GM12878 (cell line): Measurements from ENCODE around the gene CRX. TPM values are rescaled to one million over a fixed set of nuclear protein-coding genes. Genes with fewer than 3 reads are reported as not detected.
A peak's percentile ranks its signal among the peaks of the same experiment; 100 is the strongest.

Experiments used
- ATAC-seq: fragments of 200-7000 bp; cut with Tn5 transposase; 3 replicates; pipeline ENCODE4 v1.9.1; 2020; ENCODE audit warnings: mild to moderate bottlenecking, moderate library complexity
- BruUV-seq: library from RNA; stranded (reverse); fragments of 400-500 nt; replicated peaks from 2 replicates; lab custom pipeline; 2021; lab: Mats Ljungman, UMichigan
- CTCF ChIA-PET: fragments of 300-600 bp; sonication (Branson Sonifier 250); formaldehyde crosslinking; extraction: SDS; loops from one replicate; lab custom pipeline; 2021; ENCODE audit warnings: inconsistent platforms; lab: Yijun Ruan, JAX
- POLR2A ChIA-PET: fragments of 350-600 bp; formaldehyde crosslinking; extraction: SDS; loops from one replicate; lab custom pipeline; 2021; ENCODE audit warnings: inconsistent platforms; lab: Charles Lee
- RAD21 ChIA-PET: fragments of 300-600 bp; sonication (Branson Sonifier 250); formaldehyde crosslinking; loops from one replicate; lab custom pipeline; 2023; ENCODE audit warnings: antibody characterized with exemption; ENCODE audit not compliant: unreplicated experiment; lab: Charles Lee
- SMC1A ChIA-PET: fragments of 300-600 bp; sonication (Branson Sonifier 250); formaldehyde crosslinking; loops from one replicate; lab custom pipeline; 2023; ENCODE audit not compliant: unreplicated experiment, uncharacterized antibody; lab: Charles Lee
- DNase-seq: peaks from one replicate; pipeline ENCODE4 v3.0.0-alpha.2; 2011; ENCODE audit warnings: low read depth, low spot score
- FAIRE-seq: peaks from 3 replicates; lab custom pipeline; 2011; peaks lifted over from hg19 to GRCh38; lab: Jason Lieb, UNC
- H2AFZ ChIP-seq: 2 replicates; pipeline ENCODE4 v1.6.0; 2011; ENCODE audit warnings: low read depth, low read length, control low read depth; ENCODE audit not compliant: control insufficient read depth
- H3K27ac ChIP-seq: 2 replicates; pipeline ENCODE4 v1.5.1; 2011; ENCODE audit warnings: control low read depth; ENCODE audit not compliant: control insufficient read depth, insufficient read depth
- H3K27me3 ChIP-seq, 2 experiments: replicated peaks in 1 of 2; 2 replicates each; pipeline versions ENCODE4 v1.6.0 to v1.6.1; 2011; ENCODE audit warnings: low read length in 1 of 2; ENCODE audit not compliant: control insufficient read depth in 2 of 2, insufficient read depth in 2 of 2
- H3K36me3 ChIP-seq, 2 experiments: 2 replicates each; pipeline ENCODE4 v1.5.1; 2011; ENCODE audit warnings: low read length in 1 of 2; ENCODE audit not compliant: control insufficient read depth in 2 of 2, insufficient read depth in 2 of 2
- H3K4me1 ChIP-seq: 2 replicates; pipeline ENCODE4 v1.6.1; 2011; ENCODE audit warnings: mild to moderate bottlenecking, low read length, moderate library complexity, mixed read lengths; ENCODE audit not compliant: control insufficient read depth, insufficient read depth
- H3K4me2 ChIP-seq: 2 replicates; pipeline ENCODE4 v1.6.0; 2011; ENCODE audit warnings: control low read depth; ENCODE audit not compliant: control insufficient read depth, insufficient read depth
- H3K4me3 ChIP-seq: fragments of 200-600 bp; sonication (generic); 2 replicates; pipeline ENCODE4 v1.5.1; 2016
- H3K79me2 ChIP-seq: 2 replicates; pipeline ENCODE4 v1.6.0; 2011; ENCODE audit warnings: low read length; ENCODE audit not compliant: control insufficient read depth, insufficient read depth
- H3K9ac ChIP-seq: 2 replicates; pipeline ENCODE4 v1.8.0; 2011; ENCODE audit warnings: low read length, control low read depth, mixed read lengths; ENCODE audit not compliant: control insufficient read depth, insufficient read depth
- H3K9me3 ChIP-seq: replicated peaks from 3 replicates; pipeline ENCODE4 v1.5.1; 2011; ENCODE audit warnings: mild to moderate bottlenecking, low read length; ENCODE audit not compliant: control insufficient read depth, insufficient read depth
- H4K20me1 ChIP-seq: 2 replicates; pipeline ENCODE4 v1.6.0; 2011; ENCODE audit not compliant: control insufficient read depth, insufficient read depth
- RBBP5 ChIP-seq: fragments of 200-600 bp; sonication (generic); conservative IDR thresholded peaks from 2 replicates; pipeline ENCODE4 v1.6.1; 2016
- SMC3 ChIP-seq: IDR thresholded peaks from 2 replicates; pipeline ENCODE4 v1.6.1; 2011; ENCODE audit warnings: low read length, improper control_type of control experiment, borderline replicate concordance
- ZBTB4 ChIP-seq: fragments of 450-650 bp; formaldehyde crosslinking; IDR thresholded peaks from 2 replicates; pipeline ENCODE4 v1.4.0; 2022; ENCODE audit warnings: mild to moderate bottlenecking, moderate library complexity
- WGBS: methylation state at CpG from one replicate; pipeline ENCODE4 v1.1.6; 2016; ENCODE audit warnings: low lambda C conversion rate; ENCODE audit not compliant: insufficient replicate concordance, insufficient coverage; ENCODE audit errors: missing lambda C conversion rate; 5-methylcytosine and 5-hydroxymethylcytosine counted together
- in situ Hi-C: fragments of 300-500 bp; cut with MboI; formaldehyde crosslinking; loops from 9 replicates; pipeline ENCODE4 v1.14.3; 2018; ENCODE audit warnings: mixed read lengths
- intact Hi-C: fragments of 100-400 bp; cut with micrococcal nuclease; formaldehyde crosslinking; loops from one replicate; pipeline ENCODE4 v1.14.2; 2022; ENCODE audit not compliant: unreplicated experiment
- polyA plus RNA-seq, 11 experiments: library from polyadenylated mRNA; depleted of rRNA in 4 of 11; unstranded in 6 of 11; stranded (reverse) in 5 of 11; fragments of >200 nt; fragmentation: Nextera tagmentation in 4 of 11; fragmentation: Illumina TruSeq in 1 of 11; extraction: Ambion mirVana in 4 of 11; extraction: Trizol in 1 of 11; gene quantifications; 1 replicate in 1 of 11; 2 replicates in 10 of 11; pipeline versions ENCODE4 v1.2.1 to v1.2.3, GENCODE V29; 2011 to 2016; ENCODE audit warnings: inconsistent platforms in 2 of 11, missing spikeins in 2 of 11, low read depth in 1 of 11
- total RNA-seq, 4 experiments: library from RNA; depleted of rRNA in 3 of 4; stranded (reverse); fragments of >200 nt in 3 of 4; fragmentation: Illumina TruSeq in 1 of 4; extraction: Trizol in 1 of 4; gene quantifications; 2 replicates each; pipeline versions ENCODE4 v1.2.1 to v1.2.3, GENCODE V29; 2013 to 2021

Gene CRX
- total and polyA plus RNA-seq, 10 of the 15 experiments (the other 5 are each of a cell fraction or from before 2014, with no cell fraction given) = not detected

- 0 out of 2 replicates have a peak, but pooled peaks have one; percentile 28 for TF ChIP-seq SMC3
- TF ChIP-seq ZBTB4 (CRISPR knock-in tag) = no peak
Observed at GRCh38 chr19:47790398-47790814, 31.3 kb upstream of the CRX start (continued).

GRCh38 chr19:47792616-47793015 lies 29.1 kb upstream of the CRX start:
- TF ChIP-seq RBBP5 = no peak
- Histone ChIP-seq H3K4me3 (no peak overlapping the region), H3K36me3 (no peaks in the 10 kb centered on the region), H3K27me3 (no peaks in the 10 kb centered on the region), H2AFZ (no peak overlapping the region), H3K4me2 (no peak overlapping the region), H3K9me3 (no peaks in the 10 kb centered on the region; the same call in 2 of the 3 replicates), H3K27ac (no peak overlapping the region), H4K20me1 (no peaks in the 10 kb centered on the region), H3K79me2 (no peaks in the 10 kb centered on the region), H3K9ac (no peak overlapping the region), H3K4me1 (no peaks in the 10 kb centered on the region)
- ChIA-PET RAD21 (no interaction called here), CTCF (interaction anchor here (0.7 to 4.0 kb wide), 4 partner anchors 26 to 79 kb away, joined by 3 to 24 read pairs (median 3); partner anchors contain the start of gene EHD2), SMC1A (no interaction called here), POLR2A (no interaction called here)
- BruUV-seq = no TSS peak
- DNase-seq (no peak), ATAC-seq (no peak), FAIRE-seq (no peak)
- 32% methylated on average over 1 of the region's 1 CpG for WGBS
- in situ Hi-C loops = no loop called here
- intact Hi-C loops = no loop called here
